ENCODE results near the gene SIGLEC14.
A peak's percentile ranks its signal among the peaks of the same experiment; 100 is the strongest.
"Not testable (repeated sequence)": the region's sequence is repeated elsewhere in the genome, so short reads cannot be mapped to it uniquely, and the experiment has no call there.

Gene SIGLEC14

GRCh38 chr19:51688671-51689571 is 42.3 kb upstream of the SIGLEC14 start:
- no peak for TF ChIP-seq JUND (IDR thresholded peaks at IDR 0.05; ENCODE audit: low read depth)
- in situ Hi-C loops (cut with HindIII; ENCODE audit: low pct_unique_long_range_greater_than_20kb, low sequenced_read_pairs) = no loop called here
- DNase-seq (ENCODE audit: low read depth in 1 of 2, low spot score in 1 of 2) = peak; percentile 61 to 94

- peak in 1 of 2 experiments; percentile 44 for DNase-seq (ENCODE audit: low read depth in 1 of 2, low spot score in 1 of 2)
- no peak for TF ChIP-seq JUND (IDR thresholded peaks at IDR 0.05; ENCODE audit: low read depth)
- in situ Hi-C loops (cut with HindIII; ENCODE audit: low pct_unique_long_range_greater_than_20kb, low sequenced_read_pairs) = no loop called here
Measured at GRCh38 chr19:51687791-51688670, 41.4 kb upstream of the SIGLEC14 start.

DNA sequence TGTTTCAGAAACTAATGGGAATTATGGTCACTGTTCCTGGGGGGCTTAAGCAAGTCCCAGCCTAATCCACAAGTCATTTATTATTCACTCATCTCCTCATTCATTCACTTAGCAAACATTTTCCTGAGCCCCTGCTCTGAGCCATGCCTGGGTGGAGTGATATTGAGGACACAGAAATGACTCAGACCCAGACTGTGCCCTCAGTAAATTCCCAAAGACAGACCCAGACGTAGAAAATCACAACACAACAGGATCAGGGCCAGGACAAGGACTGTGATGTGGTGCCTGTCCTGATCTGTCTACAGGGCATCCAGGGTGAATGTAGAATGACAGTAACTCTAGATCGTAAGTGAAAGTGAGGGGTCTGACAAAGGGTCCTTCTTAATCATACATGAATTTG is 39.5 kb upstream of the SIGLEC14 start:
- TF ChIP-seq JUND (IDR thresholded peaks at IDR 0.05; ENCODE audit: low read depth) = no peak
- DNase-seq (ENCODE audit: low read depth in 1 of 2, low spot score in 1 of 2) = no peak
- in situ Hi-C loops (cut with HindIII; ENCODE audit: low pct_unique_long_range_greater_than_20kb, low sequenced_read_pairs) = no loop called here

GRCh38 chr19:51681286-51681941 is 34.8 kb upstream of the SIGLEC14 start:
- peak in 1 of 2 experiments; percentile 41 for DNase-seq (ENCODE audit: low read depth in 1 of 2, low spot score in 1 of 2)
- in situ Hi-C loops (cut with HindIII; ENCODE audit: low pct_unique_long_range_greater_than_20kb, low sequenced_read_pairs) = no loop called here
- TF ChIP-seq JUND (IDR thresholded peaks at IDR 0.05; ENCODE audit: low read depth) = no peak

DNA sequence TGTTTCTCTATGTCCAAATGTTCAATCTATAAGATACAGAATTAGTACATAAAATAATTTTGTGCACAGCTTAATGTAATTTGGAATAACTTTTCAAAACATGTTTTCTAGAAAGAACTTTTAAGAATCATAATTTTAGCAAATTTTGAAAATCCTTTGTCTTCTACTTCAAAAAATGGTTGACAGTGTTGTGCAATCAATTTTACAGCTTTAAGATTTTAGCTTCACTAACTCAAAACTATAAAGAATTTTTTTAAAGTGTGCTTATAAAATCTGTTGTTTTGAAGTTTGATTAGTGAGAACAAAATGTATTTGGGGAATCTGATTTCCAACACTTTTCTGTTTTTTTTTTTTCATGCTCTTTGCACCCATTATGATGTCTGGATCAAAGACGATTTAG is 33.8 kb upstream of the SIGLEC14 start:
- no peak for TF ChIP-seq JUND (IDR thresholded peaks at IDR 0.05; ENCODE audit: low read depth)
- DNase-seq (ENCODE audit: low read depth in 1 of 2, low spot score in 1 of 2) = no peak
- in situ Hi-C loops (cut with HindIII; ENCODE audit: low pct_unique_long_range_greater_than_20kb, low sequenced_read_pairs) = no loop called here

GRCh38 chr19:51676566-51677083 is 30.0 kb upstream of the SIGLEC14 start:
- in situ Hi-C loops (cut with HindIII; ENCODE audit: low pct_unique_long_range_greater_than_20kb, low sequenced_read_pairs) = no loop called here
- no peak for DNase-seq (ENCODE audit: low read depth in 1 of 2, low spot score in 1 of 2)
- TF ChIP-seq JUND (IDR thresholded peaks at IDR 0.05; ENCODE audit: low read depth) = no peak

GRCh38 chr19:51675911-51676565 is 29.4 kb upstream of the SIGLEC14 start:
- in situ Hi-C loops (cut with HindIII; ENCODE audit: low pct_unique_long_range_greater_than_20kb, low sequenced_read_pairs) = not testable (repeated sequence)
- peak in 1 of 2 experiments; percentile 25 for DNase-seq (ENCODE audit: low read depth in 1 of 2, low spot score in 1 of 2)

DNA sequence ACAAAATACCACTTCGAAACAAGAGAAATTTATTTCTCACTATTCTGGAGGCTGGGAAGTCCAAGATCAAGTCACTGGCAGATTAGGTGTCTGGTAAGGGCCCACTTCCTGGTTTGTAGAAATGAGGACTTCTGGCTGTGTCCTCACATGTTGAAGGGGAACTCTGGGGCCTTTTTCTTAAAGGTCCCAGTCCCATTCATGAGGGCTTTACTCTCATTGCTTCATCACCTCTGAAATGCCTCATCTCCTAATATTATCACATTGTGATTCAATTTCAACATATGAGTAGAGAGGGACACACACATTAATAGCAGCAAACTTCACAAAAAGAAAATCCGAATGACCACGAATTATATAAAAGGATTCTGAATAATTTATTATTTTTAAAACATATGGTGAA is 21.6 kb upstream of the SIGLEC14 start:
- no peak for TF ChIP-seq JUND (IDR thresholded peaks at IDR 0.05; ENCODE audit: low read depth)
- in situ Hi-C loops (cut with HindIII; ENCODE audit: low pct_unique_long_range_greater_than_20kb, low sequenced_read_pairs) = no loop called here
- DNase-seq (ENCODE audit: low read depth in 1 of 2, low spot score in 1 of 2) = no peak

GRCh38 chr19:51664997-51665396 is 18.4 kb upstream of the SIGLEC14 start:
- no peak for TF ChIP-seq JUND (IDR thresholded peaks at IDR 0.05; ENCODE audit: low read depth)
- in situ Hi-C loops (cut with HindIII; ENCODE audit: low pct_unique_long_range_greater_than_20kb, low sequenced_read_pairs) = no loop called here
- no peak for DNase-seq (ENCODE audit: low read depth in 1 of 2, low spot score in 1 of 2)

DNA sequence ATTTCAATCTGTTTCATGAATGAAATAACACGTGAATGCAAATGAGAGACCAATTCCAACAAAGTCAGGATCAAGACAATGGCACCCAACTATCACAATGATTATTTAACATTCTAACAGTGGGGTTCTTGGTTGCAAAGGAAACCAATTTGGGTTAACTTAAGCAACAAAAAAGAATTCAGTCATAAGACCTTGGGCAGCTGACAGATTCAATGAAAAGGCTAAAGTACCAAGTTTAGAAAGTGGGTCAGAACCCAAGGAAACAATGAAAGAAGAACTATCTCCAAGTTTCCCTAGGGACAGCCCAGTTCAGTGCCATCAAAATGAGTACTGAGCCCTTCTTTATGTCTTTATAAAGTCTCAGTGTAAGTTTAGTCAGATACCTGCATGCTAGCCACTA is 17.5 kb upstream of the SIGLEC14 start:
- no peak for DNase-seq (ENCODE audit: low read depth in 1 of 2, low spot score in 1 of 2)
- in situ Hi-C loops (cut with HindIII; ENCODE audit: low pct_unique_long_range_greater_than_20kb, low sequenced_read_pairs) = no loop called here
- no peak for TF ChIP-seq JUND (IDR thresholded peaks at IDR 0.05; ENCODE audit: low read depth)

GRCh38 chr19:51663650-51664049 is 17.0 kb upstream of the SIGLEC14 start:
- no peak for TF ChIP-seq JUND (IDR thresholded peaks at IDR 0.05; ENCODE audit: low read depth)
- in situ Hi-C loops (cut with HindIII; ENCODE audit: low pct_unique_long_range_greater_than_20kb, low sequenced_read_pairs) = no loop called here
- no peak for DNase-seq (ENCODE audit: low read depth in 1 of 2, low spot score in 1 of 2)
